Ramos (cell line): ENCODE measurements around the gene B3GALT5.

ENCODE experiments used
- in situ Hi-C: fragments of 300-500 bp; cut with MboI; formaldehyde crosslinking; loops from one replicate; pipeline ENCODE4 v1.14.3; 2022; ENCODE audit warnings: low sequenced_read_pairs; ENCODE audit not compliant: unreplicated experiment

Gene B3GALT5

DNA sequence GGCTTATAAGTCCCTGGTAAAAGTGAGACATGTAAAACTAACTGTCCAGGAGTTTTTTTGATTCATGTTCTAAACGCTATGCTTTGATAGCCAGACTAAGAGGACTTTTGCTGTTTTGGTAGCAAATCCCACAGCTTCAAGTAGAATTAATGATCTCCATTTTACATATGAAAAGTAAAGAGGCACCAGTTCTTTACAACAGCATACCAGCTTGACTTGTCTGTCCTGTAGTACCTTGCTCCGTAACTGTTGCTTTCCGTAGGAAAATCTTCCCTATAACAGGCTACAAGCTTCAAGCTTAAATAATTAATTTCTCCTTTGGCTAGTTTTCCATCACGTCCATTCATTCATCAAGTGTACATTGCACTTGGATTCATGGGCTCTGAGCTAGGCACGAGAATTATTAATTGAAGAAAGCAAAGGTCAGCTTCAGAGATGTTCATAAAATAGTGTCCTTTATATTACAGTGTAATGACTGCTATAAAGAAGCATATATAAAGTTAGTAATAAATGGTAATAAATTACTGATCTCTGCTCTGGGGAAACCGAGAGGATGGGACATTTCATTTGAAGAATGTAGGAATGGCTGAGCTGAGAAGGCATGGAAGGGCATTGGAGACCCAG is 29.2 kb downstream of the B3GALT5 start:
- in situ Hi-C loops: no loop called here

DNA sequence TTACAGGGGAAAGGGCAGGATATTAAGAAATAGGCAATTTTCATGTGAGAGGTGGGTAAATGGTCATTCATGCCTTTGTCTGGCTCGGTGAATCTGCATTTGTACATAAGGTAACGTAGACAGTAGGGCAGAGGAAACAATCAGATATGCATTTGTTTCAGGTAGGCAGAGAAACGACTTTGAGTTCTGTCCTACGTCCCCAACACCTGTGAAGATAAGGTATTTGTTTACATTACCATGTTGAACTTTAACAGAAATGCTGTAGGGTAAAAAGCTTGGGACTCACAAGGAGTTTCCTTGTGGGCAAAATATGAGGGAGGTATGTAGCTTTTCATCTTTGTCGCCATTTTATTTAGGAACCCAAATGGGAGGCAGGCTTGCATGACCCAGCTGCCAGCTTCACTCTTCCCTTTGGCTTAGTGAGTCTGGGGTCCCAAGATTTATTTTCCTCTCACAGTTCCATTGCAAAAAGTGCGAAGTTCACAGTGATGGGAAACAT is 31.4 kb downstream of the B3GALT5 start:
- in situ Hi-C loops: no loop called here

DNA sequence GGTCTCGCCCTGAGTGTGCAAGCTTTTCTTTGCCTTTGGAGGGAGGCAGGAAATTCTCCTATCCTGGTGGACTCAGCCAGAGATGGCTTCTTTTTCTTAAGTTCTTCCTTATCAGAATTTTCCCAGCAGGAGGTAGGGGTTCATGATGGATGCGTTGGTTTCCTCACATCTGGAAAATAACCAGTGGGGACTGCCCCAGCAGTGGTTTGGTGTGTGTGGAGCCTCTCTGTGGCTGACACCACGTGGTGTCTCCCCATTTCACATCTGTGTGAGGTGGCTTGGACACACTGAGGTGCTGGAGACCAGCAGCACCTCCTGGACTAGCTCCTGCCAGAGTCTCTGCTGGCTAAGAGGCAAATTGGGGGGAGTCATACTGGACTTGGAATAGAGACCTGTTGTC is 32.6 kb downstream of the B3GALT5 start:
- in situ Hi-C loops: no loop called here

DNA sequence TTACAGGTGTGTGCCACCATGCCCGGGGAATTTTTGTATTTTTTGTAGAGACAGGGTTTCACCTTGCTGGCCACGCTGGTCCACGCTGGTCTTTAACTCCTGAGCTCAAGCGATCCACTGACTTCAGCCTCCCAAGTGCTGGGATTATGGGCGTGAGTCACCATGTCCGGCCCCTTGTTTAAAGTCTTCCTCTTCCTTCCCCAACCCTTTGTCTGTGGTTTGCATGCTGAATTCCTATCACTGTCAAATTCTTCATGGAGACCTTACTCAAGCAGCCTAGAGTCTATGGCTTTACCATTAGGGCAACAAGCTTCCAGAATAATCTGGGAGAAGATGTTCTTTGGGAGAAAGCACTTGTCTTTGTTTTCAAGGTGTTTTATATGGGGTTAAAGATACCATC is 34.7 kb downstream of the B3GALT5 start:
- in situ Hi-C loops: no loop called here

DNA sequence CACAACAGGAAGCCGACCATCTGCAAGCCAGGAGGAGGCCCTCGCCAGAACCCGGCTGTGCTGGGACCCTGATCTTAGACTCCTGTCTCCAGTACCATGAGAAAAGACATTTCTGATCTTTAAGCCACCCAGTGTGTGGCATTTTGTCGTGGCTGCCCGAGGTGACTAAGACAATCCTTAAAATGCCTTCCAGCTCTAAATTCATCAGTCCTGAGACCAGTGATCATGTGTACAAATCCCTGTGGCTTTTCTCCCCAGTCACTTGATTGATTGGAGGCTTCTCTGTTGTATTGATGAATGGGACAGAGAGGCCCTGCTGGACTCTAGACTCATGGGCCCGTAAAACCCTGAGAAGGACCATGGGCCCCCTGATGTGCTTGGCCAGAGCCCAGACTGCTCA is 36.1 kb downstream of the B3GALT5 start:
- in situ Hi-C loops: no loop called here

DNA sequence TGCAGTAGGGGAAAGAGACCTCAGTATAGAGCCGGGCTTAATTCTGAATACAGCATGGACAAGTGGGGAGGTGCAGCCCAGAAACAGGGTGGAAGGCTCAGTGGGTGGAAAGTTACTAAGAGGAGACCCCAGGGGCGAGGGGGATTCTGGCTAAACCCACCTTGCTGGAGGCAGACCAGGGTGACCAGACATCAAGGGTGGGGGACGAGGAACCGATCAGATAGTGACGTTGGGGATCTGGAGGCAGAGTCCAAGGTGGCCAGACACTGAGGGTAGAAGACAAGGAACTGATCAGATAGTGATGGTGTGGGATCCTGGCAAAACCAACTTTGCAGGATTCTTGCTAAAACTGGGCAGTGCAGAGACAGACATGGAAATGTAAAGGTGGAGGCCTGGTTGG is 36.8 kb downstream of the B3GALT5 start:
- in situ Hi-C loops: no loop called here

DNA sequence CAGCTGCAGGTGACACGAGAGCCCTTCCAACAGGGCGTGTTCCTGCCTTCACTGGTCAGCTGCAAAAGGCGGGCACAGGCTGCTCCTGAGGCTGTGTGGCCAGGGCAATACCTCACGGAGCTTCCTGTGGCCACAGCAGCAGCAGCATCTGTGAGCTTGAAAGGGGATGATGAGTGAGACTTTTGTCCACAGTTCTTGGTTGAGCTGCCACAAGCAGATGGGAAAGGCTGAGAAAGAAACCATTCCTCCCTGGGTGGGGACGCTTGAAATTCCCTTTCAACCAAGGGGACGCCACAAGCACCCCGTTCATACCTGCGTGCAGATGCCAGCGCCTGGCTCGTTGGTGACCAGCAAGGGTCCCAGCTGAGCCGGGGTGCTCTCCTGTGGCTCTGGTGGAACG is 37.6 kb downstream of the B3GALT5 start:
- in situ Hi-C loops: no loop called here

DNA sequence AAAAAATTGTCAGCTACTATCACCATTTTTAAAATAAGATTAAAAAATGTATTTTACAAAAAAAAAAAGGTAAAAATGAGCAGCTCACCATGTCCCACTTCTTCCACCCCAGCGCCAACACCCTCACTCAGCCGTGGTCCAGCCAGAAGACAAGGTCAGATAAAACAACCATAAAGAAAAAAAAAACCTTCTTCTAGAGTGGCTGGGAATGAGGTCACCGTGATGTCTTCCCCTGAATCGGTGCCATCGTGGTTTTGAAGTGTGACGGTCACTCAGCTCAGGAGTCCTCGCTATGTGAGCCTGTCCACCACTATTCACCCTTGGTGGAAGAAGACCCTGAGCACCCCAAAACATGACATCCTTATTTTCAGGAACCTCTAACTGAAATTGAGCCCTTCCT is 38.1 kb downstream of the B3GALT5 start:
- in situ Hi-C loops: no loop called here

DNA sequence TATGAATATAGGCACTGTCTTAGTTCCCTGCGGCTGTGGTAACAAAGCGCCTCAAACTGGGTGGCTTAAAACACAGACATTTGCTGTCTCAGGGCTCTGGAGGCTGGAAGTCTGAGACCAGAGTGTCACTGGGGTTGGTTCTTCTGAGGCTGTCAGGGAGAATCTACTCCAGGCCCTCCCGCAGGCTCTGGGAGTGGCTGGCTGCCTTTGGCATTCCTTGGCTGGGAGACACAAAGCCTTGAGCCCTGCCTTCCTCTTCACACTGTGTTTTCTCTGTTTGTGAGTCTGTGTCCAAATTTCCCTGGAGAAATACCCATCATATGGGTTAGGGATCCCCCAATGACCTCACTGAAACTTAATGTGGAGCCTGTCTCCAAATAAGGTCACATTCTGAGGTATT is 38.5 kb downstream of the B3GALT5 start:
- in situ Hi-C loops: no loop called here

DNA sequence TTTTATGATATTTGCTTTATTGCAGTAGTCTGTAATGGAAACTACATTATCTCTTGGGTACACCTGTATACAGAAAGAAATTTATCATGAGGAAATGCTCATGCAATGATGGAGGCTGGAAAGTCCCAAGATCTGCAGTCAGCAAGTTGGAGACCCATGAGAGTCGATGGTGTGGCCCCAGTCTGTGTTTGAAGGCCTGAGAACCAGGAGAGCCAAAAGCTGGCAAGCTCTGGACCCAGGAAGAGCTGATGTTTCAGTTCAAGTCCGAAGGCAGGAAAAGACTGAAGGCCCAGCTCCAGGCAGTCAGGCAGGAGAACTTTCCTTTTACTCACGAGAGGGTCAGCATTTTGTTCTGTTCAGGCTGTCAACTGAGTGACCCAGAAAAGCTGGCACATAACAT is 42.2 kb downstream of the B3GALT5 start:
- in situ Hi-C loops: no loop called here

DNA sequence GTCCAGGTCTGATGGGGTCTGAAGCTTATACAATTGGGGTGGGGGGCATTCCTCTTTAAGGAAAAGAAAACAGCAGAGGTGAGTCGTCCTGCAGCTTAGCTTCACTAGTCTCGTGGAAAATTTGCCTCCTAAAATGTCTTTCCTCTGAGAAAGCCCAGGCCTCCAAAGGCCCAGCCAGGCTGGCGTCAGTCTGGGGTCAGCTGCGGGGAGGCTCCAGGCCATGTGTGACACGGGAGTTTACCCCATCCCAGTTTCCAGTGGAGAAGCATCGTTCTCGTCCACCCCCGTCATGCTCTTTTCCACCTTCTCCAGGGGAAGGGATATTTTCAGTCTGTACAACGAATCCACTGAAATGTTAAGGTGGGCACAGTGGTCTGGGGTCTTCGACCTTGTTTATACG is 42.8 kb downstream of the B3GALT5 start:
- in situ Hi-C loops: no loop called here

DNA sequence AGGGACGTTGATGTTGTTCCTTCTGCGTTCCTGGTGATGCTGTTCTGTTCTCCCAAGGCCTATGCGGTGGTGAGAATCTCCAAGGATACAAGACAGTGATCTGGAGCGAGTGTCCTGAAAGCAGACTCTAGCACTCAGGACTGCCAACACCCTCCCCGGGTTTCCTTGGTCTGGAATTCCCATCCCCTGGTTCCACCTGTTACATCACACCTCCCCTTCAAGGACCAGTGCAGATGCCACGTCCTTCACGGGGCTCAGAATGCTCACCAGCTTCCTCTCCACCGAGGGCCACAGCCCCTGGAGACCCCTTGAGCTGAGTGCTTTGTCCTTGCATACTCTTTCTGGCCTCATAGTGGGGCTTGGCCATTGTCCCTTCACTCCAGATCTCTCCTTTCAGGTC is 43.5 kb downstream of the B3GALT5 start:
- in situ Hi-C loops: no loop called here

DNA sequence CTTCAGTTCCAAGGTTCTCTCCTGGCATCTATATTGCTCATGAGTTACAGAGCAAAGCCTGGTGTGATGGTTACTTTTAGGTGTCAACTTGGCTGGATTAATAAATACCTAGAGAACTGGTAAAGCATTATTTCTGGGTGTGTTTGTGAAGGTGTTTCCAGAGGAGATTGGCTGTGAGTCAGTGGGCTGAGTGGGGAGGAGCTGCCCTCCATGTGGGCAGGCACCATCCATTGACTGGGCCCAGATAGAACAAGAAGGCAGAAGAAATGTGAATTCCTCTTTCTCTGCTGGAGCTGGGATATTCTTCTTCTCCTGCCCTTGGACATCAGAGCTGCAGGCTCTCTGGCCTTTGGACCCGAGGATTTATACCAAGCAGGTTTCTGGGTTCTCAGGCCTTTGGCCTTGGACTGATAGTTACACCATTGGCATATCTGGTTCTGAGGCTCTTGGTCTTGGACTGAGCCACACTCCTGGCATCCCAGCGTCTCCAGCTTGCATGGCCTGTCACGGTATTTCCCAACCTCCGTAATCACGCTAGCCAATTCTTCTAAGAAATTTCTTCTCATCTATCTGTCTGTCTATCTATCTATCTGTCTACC is 44.5 kb downstream of the B3GALT5 start:
- in situ Hi-C loops: no loop called here

DNA sequence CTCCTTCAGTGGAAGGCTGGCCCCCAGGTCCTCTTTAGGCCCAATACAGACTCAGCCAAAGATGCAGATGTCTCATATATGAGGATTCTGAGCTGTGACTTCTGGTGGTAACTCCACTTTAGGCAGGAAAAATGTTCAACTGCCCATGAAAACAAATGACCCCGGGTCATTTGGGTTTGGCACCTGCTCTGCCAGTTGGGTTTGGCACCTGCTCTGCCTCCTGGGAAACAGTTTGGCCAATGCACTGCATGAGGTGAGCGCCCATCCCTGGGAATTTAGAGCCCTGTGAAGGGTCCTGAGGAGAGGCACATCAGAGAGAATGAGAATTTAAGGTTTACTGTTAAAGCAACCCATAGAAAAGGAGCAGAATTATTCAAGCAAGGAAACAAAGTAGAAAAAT is 45.3 kb downstream of the B3GALT5 start:
- in situ Hi-C loops: no loop called here

DNA sequence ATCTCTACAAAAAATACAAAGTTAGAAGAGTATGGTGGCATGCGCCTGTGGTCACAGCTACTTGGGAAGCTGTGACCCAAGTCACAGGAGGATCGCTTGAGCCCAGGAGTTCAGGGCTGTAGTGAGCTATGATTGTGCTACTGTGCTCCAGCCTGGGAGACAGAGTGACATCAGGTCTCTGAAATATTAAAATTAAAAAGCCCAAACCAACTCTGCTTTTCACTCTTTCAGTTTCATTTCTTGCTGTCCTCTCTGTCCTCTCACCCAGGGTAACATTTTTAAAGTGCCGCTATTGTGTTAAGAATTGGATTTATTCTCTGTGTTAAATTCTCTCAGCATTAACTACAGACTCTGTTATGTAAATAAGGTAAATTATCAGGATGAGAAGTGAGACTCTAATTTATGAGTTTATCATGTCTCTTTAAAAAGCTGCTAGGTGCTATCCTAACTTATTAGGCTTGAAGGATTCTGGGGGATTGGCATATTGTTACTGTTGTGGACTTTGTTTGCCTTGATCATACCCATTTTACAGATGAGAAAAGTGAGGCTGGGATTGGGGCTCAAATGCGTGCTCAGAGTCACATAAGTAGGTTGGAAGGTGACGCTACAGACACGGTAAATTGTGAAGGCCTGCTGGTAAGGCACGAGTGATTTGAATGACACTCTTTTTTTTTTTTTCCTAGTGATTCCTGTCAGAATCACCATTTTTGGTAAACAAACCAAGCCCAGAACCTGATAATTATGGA is 46.5 kb downstream of the B3GALT5 start:
- in situ Hi-C loops: no loop called here

DNA sequence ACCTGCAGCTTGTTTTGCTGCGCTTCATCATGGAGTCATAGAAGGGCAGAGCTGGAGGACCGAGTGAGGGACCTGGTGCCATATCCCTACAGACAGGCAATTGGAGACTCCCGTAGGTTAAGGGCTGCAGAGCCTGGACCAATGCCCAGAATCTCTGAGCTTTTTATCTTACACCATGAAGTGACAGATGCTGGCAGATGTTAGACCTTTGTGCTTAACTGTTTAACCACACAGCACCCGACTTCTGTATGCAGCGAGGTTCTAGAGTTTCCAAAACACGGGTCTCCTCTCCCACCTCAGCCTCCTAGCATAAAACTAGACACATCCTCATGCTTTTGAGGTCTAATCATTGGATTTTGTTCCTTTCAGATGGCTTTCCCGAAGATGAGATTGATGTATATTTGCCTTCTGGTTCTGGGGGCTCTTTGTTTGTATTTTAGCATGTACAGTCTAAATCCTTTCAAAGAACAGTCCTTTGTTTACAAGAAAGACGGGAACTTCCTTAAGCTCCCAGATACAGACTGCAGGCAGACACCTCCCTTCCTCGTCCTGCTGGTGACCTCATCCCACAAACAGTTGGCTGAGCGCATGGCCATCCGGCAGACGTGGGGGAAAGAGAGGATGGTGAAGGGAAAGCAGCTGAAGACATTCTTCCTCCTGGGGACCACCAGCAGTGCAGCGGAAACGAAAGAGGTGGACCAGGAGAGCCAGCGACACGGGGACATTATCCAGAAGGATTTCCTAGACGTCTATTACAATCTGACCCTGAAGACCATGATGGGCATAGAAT is 47.6 kb downstream of the B3GALT5 start:
- in situ Hi-C loops: no loop called here

DNA sequence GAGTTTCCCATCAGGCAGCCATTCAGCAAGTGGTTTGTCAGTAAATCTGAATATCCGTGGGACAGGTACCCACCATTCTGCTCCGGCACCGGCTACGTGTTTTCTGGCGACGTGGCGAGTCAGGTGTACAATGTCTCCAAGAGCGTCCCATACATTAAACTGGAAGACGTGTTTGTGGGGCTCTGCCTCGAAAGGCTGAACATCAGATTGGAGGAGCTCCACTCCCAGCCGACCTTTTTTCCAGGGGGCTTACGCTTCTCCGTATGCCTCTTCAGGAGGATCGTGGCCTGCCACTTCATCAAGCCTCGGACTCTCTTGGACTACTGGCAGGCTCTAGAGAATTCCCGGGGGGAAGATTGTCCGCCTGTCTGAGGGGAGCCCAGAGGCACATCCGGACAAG is 48.4 kb downstream of the B3GALT5 start:
- in situ Hi-C loops: no loop called here

DNA sequence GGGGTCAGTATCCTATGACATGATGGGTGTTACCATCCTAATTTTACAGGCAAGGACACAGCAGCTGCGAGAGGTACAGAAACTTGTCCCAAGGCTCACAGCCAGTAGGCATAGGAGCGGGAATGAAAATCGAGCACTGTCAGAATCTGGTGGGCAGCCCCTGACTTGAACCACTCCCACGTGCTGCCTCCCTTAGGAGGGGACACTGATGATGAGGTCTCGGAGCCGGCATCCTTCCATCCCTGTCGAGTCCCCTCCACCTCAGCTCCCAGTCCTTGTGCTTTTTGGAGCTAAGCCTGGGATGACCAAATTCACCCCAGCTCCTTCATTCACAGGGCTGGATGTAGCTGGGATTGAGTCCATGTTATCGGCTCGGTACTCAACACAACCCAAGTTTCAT is 49.0 kb downstream of the B3GALT5 start:
- in situ Hi-C loops: no loop called here

DNA sequence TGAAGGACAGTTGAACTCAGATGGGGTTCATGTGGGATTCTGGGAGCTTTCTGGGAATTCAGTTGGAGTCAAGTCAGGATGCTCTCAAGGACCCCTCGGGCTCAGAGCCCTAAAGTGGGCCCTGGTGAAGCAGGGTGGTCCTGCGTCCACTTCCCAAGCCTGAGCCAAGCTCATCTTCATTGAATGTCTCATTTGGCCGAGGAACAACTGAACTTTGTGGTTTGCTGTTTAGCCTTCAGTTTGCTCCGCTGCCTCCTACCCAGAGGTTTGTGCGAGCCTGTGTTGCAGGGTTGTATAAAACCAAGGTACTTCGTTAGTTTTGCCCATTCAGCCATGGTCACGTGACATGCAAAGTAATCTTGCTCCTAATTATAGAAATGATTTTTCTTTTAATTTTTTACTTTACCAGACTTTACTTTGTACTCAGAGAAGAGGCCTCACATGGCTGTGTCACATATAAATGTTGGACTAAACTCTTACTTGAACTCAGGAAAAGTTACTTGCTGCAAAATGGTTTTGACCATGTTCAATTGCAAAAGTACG is 49.7 kb downstream of the B3GALT5 start:
- in situ Hi-C loops: no loop called here

DNA sequence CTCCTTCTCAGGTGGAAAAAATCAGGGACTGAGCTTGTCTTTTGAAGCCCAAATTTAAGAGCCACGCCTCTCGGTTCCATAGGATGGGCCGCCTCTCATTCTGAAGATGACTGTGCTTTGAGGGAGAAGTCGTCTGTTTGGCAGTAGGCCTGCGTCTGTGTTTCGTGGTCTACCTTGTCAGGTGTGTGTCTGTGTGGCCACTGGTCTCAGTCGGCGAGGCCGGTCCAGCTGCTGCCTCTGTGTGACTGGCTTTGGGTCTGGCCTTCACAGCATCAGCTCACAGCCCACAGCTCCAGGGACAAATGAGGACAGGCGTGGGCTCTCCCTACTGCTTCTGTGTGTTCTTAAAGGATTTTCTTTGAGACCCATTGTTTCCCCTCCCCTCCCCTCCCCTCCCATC is 50.3 kb downstream of the B3GALT5 start:
- in situ Hi-C loops: no loop called here
